Activated T-helper 1 cell treated with anti-CD3 and anti-CD28 coated beads, Interleukin-12 subunit alpha, Interleukin-12 subunit beta, Interleukin-2, Interleukin-4 antibody, amounts not matched to agents 30 ng/mL and 10 ng/mL and 1 ng/mL, durations not matched to agents 14 hours and 24 hours and 36 hours (primary cell): ENCODE measurements around the gene CHN1. TPM values are rescaled to one million over a fixed set of nuclear protein-coding genes. Genes with fewer than 3 reads are reported as not detected.

Experiments used
- DNase-seq: peaks from one replicate; pipeline ENCODE4 v3.0.0; 2021; ENCODE audit warnings: low spot score
- H3K27ac Mint-ChIP-seq: one replicate; pipeline ENCODE4 v1.8.0; 2021; ENCODE audit warnings: mild to moderate bottlenecking, mixed read lengths
- H3K27me3 Mint-ChIP-seq: one replicate; pipeline ENCODE4 v1.8.0; 2022; ENCODE audit warnings: mild to moderate bottlenecking, moderate library complexity, mixed read lengths; ENCODE audit not compliant: insufficient read depth
- H3K36me3 Mint-ChIP-seq: one replicate; pipeline ENCODE4 v1.8.0; 2021; ENCODE audit warnings: low read depth, mixed read lengths
- H3K4me1 Mint-ChIP-seq: one replicate; pipeline ENCODE4 v1.8.0; 2021; ENCODE audit warnings: low read depth, mixed read lengths
- H3K4me3 Mint-ChIP-seq: one replicate; pipeline ENCODE4 v1.8.0; 2021; ENCODE audit warnings: mild to moderate bottlenecking, moderate library complexity, mixed read lengths
- H3K9me3 Mint-ChIP-seq: one replicate; pipeline ENCODE4 v1.8.0; 2021; ENCODE audit warnings: mixed read lengths
- intact Hi-C: fragments of 100-400 bp; cut with micrococcal nuclease; formaldehyde crosslinking; loops from one replicate; pipeline ENCODE4 v1.15.1; 2024
- total RNA-seq: library from RNA; stranded (reverse); gene quantifications from 2 replicates; pipeline ENCODE4 v1.2.3, GENCODE V29; 2022

Gene CHN1
- 3.4 and 4.8 TPM in 2 replicates for total RNA-seq

DNA sequence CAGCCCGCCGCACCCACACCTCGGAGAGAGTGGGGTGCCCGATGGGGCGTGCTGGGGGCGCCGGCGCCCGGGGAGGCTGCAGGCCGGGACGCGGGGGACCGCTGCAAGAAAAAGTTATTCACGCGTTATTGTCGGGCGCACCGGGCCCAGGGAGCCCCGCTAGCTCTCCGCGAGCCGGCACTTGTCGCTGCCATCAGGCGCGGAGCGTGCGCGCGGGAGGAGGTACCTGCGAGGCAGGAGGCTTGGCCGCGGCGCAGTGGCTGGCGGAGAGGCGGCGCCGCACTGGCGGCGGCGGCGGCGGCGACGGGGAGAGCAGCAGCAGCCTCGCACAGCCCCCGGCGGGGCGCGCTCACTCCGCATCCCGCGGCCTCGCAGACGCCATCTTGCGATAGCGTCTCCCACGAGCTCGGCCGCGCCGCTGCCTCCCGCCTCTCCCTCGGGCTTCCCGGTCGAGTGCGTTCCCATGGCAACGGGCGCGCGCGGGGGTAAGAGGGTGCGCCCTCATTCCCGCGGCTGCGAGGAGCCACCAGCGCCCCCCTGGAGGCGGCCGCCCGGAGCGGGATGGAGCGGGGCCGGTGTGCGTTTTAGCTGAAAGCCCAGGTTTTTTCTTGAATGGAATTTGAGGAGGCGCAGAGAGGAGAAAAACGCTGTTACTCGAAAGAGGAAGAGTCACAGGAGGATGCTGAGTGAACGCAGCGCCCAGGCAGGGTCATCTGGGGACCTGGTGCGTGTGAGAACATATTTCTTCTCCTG lies at the start of gene CHN1:
CHN1 (minus strand) TSS at position 402 of the 753 bp plus-strand sequence. CDS start 469 bp downstream, outside the sequence.
- H3K9me3 Mint-ChIP-seq, result no peaks in the 10 kb centered on the region
- peaks cover 70% of the 10 kb centered on the region for H3K27me3 Mint-ChIP-seq
- intact Hi-C loops, result loop anchor here (1.0 to 5.0 kb wide), 2 partner anchors 256 to 303 kb away; no protein-coding TSS in a partner anchor
- DNase-seq, result peak; percentile 47
- H3K4me1 Mint-ChIP-seq, result no peaks in the 10 kb centered on the region
- H3K27ac Mint-ChIP-seq, result peak within 1 kb of the TSS; percentile 55
- no peaks in the 10 kb centered on the region for H3K36me3 Mint-ChIP-seq
- peak within 1 kb of the TSS; percentile 85 for H3K4me3 Mint-ChIP-seq

DNA sequence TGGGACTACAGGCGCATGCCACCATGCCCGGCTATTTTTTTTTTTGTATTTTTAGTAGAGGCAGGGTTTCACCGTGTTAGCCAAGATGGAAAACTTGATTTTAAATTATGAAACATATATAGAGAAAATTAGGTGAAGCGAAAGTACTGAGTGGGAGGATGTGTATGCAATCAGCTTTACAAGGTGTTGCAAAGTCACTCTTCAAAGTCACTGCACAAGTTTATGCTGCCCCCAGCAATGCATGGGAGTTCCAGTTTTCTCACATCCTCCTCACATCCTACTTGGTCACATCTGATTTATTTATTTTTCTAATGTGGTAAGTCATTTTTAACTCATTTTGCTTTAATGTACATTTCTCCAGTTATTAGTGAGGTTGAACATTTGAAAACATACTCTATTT lies 49.2 kb upstream of the CHN1 start:
- Mint-ChIP-seq H3K4me3 (no peak overlapping the region), H3K9me3 (no peaks in the 10 kb centered on the region), H3K27ac (no peak overlapping the region), H3K4me1 (no peaks in the 10 kb centered on the region), H3K36me3 (peaks cover 5% of the 10 kb centered on the region), H3K27me3 (no peaks in the 10 kb centered on the region)
- DNase-seq, result no peak
- intact Hi-C loops, result no loop called here

DNA sequence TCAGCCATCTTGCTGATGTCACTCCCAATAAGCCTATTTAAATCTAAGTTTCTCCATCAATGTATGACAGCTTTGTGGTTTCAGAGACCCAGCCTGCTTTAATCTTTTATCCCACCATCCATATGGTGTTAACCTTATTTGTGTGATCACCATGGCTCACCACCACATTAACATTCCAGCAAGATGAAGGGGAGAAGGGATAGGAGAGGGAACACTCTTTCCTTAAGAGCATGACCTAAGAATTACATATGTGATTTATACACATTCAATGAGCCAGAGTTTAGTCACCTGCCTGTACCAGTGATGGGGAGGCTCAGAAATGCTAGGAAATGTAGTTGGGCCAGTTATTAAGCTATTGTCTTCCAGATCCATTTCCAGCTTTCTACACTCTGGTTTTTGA lies 44.5 kb upstream of the CHN1 start:
- intact Hi-C loops, result no loop called here
- H3K4me3 Mint-ChIP-seq, result no peak overlapping the region
- DNase-seq, result no peak
- peaks cover 3% of the 10 kb centered on the region for H3K36me3 Mint-ChIP-seq
- H3K27me3 Mint-ChIP-seq, result peaks cover 2% of the 10 kb centered on the region
- H3K27ac Mint-ChIP-seq, result no peak overlapping the region
- no peaks in the 10 kb centered on the region for H3K4me1 Mint-ChIP-seq
- no peaks in the 10 kb centered on the region for H3K9me3 Mint-ChIP-seq

GRCh38 chr2:175048275-175048674 lies 43.1 kb upstream of the CHN1 start:
- H3K27me3 Mint-ChIP-seq, result peaks cover 2% of the 10 kb centered on the region
- no peaks in the 10 kb centered on the region for H3K4me1 Mint-ChIP-seq
- DNase-seq, result no peak
- no peaks in the 10 kb centered on the region for H3K9me3 Mint-ChIP-seq
- H3K36me3 Mint-ChIP-seq, result peaks cover 3% of the 10 kb centered on the region
- no peak overlapping the region for H3K27ac Mint-ChIP-seq
- H3K4me3 Mint-ChIP-seq, result no peak overlapping the region
- intact Hi-C loops, result no loop called here

- H3K4me1 Mint-ChIP-seq, result peaks cover 7% of the 10 kb centered on the region
- H3K9me3 Mint-ChIP-seq, result peaks cover 3% of the 10 kb centered on the region
- no peak overlapping the region for H3K27ac Mint-ChIP-seq
- intact Hi-C loops, result no loop called here
- DNase-seq, result no peak
- peaks cover 2% of the 10 kb centered on the region for H3K36me3 Mint-ChIP-seq
- no peak overlapping the region for H3K4me3 Mint-ChIP-seq
- no peaks in the 10 kb centered on the region for H3K27me3 Mint-ChIP-seq
Observed at GRCh38 chr2:175039490-175039889, 34.3 kb upstream of the CHN1 start.

- Mint-ChIP-seq H3K9me3 (peaks cover 3% of the 10 kb centered on the region), H3K27ac (no peak overlapping the region), H3K4me3 (no peak overlapping the region), H3K27me3 (no peaks in the 10 kb centered on the region), H3K4me1 (peaks cover 7% of the 10 kb centered on the region), H3K36me3 (peaks cover 2% of the 10 kb centered on the region)
- intact Hi-C loops, result no loop called here
- DNase-seq, result no peak
Observed at GRCh38 chr2:175039031-175039430, 33.9 kb upstream of the CHN1 start.

- H3K27ac Mint-ChIP-seq, result no peak overlapping the region
- peaks cover 3% of the 10 kb centered on the region for H3K9me3 Mint-ChIP-seq
- H3K27me3 Mint-ChIP-seq, result no peaks in the 10 kb centered on the region
- intact Hi-C loops, result no loop called here
- peaks cover 7% of the 10 kb centered on the region for H3K4me1 Mint-ChIP-seq
- no peak overlapping the region for H3K4me3 Mint-ChIP-seq
- DNase-seq, result no peak
- H3K36me3 Mint-ChIP-seq, result peaks cover 2% of the 10 kb centered on the region
Observed at GRCh38 chr2:175037941-175038340, 32.8 kb upstream of the CHN1 start.

DNA sequence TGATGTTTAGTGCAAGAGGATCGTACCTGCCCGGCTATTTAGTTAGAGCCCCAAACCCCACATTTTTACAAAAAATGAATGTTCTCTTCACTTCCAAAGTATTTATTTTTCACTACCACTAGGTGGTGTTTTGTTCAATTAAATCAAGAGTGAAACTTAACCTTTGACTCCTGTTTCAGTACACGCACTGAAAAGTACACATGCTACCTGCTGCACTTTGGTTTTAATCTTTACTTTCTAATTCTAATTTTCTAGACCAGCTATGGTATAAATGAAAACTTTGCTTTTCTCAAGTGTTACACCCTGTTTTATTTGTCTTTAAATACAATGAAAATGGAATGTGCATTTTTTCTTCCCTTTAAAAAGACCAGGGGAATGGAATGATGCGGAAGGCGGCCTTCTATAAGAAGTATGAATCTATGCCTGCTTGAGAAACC lies 31.4 kb upstream of the CHN1 start:
- Mint-ChIP-seq H3K4me1 (peaks cover 7% of the 10 kb centered on the region), H3K36me3 (peaks cover 2% of the 10 kb centered on the region), H3K27me3 (peaks cover 3% of the 10 kb centered on the region), H3K9me3 (no peaks in the 10 kb centered on the region), H3K4me3 (no peak overlapping the region), H3K27ac (no peak overlapping the region)
- intact Hi-C loops, result loop anchor here (1.0 kb wide), 2 partner anchors 151 to 246 kb away; no protein-coding TSS in a partner anchor
- no peak for DNase-seq

- no peak overlapping the region for H3K27ac Mint-ChIP-seq
- H3K36me3 Mint-ChIP-seq, result peaks cover 2% of the 10 kb centered on the region
- H3K4me1 Mint-ChIP-seq, result peaks cover 7% of the 10 kb centered on the region
- intact Hi-C loops, result loop anchor here (1.0 kb wide), 2 partner anchors 151 to 246 kb away; no protein-coding TSS in a partner anchor
- no peak for DNase-seq
- no peaks in the 10 kb centered on the region for H3K9me3 Mint-ChIP-seq
- peaks cover 3% of the 10 kb centered on the region for H3K27me3 Mint-ChIP-seq
- H3K4me3 Mint-ChIP-seq, result no peak overlapping the region
Observed at GRCh38 chr2:175035806-175036205, 30.6 kb upstream of the CHN1 start.

- intact Hi-C loops, result no loop called here
Observed at GRCh38 chr2:175034716-175035115, 29.5 kb upstream of the CHN1 start.

DNA sequence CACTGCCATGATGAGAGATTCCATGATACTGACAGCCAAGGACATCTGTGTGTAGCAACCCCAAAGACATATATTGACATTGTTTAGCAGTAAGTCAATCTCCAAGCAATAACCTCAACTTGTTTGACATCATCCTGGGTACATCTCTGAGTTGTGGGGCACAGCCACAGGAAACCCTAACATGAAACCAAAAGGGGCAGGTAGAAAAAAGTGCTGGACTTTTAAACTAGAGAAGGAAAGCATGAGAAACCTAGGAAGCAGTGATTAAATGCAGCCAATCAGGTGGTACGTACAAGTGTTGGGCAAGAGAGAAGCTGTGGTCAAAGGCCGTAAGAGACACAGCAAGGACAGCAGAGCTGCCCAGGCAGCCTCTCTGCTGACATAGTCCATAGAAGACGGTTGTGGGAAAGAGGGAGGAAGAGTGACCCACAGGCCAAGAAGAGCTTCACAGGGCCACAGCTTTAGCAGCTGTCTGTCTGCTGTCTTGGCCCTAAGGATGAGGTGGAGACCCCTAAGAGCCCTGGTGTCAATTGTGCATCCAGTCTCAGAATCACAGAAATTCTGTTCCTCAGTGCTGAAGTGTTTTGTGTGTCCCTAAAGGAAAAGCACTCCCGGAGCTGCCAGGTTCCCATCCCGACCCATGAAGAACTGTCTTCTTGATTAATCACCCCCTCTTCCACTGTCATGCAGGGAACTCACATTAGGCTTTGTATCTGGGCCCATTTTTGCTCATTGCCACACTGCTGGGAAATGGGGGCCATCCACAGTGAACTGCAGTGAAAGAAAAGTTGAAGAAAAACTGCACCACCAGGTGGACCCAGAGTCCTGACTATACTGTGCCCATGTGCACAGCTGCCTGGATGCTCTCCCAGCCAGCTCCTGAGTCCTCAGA lies 25.4 kb upstream of the CHN1 start:
- H3K36me3 Mint-ChIP-seq, result no peaks in the 10 kb centered on the region

More at GRCh38 chr2:175034716-175035115, 29.5 kb upstream of the CHN1 start:
- no peak overlapping the region for H3K27ac Mint-ChIP-seq
- DNase-seq, result no peak
- H3K4me1 Mint-ChIP-seq, result peaks cover 7% of the 10 kb centered on the region
- no peaks in the 10 kb centered on the region for H3K9me3 Mint-ChIP-seq
- H3K27me3 Mint-ChIP-seq, result peaks cover 6% of the 10 kb centered on the region
- no peak overlapping the region for H3K4me3 Mint-ChIP-seq
- H3K36me3 Mint-ChIP-seq, result peaks cover 2% of the 10 kb centered on the region

GRCh38 chr2:175027755-175028154 lies 22.6 kb upstream of the CHN1 start:
- no peaks in the 10 kb centered on the region for H3K4me1 Mint-ChIP-seq
- H3K27ac Mint-ChIP-seq, result no peak overlapping the region
- H3K4me3 Mint-ChIP-seq, result no peak overlapping the region
- intact Hi-C loops, result no loop called here
- no peaks in the 10 kb centered on the region for H3K36me3 Mint-ChIP-seq
- peaks cover 12% of the 10 kb centered on the region for H3K27me3 Mint-ChIP-seq
- DNase-seq, result no peak
- no peaks in the 10 kb centered on the region for H3K9me3 Mint-ChIP-seq

More for the DNA sequence above, 25.4 kb upstream of the CHN1 start:
- DNase-seq, result no peak
- Mint-ChIP-seq H3K4me3 (no peak overlapping the region), H3K4me1 (no peaks in the 10 kb centered on the region), H3K27me3 (peaks cover 12% of the 10 kb centered on the region), H3K9me3 (no peaks in the 10 kb centered on the region), H3K27ac (no peak overlapping the region)
- intact Hi-C loops, result no loop called here

DNA sequence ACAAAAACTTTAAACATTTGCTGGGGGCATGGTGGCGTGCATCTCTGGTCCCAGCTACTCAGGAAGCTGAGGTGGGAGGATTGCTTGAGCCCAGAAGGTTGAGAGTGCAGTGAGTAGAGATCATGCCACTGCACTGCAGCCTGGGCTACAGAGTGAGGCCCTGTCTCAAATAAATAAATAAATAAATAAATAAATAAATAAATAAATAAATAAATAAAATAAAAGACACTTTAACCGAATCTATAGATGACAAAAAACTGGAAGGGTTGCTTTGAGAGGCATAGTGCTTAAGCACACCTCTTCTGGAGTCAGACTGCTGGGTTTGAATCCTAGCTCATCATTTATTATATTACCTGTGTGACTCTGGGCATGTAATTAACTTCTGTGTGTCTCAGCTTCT lies 21.2 kb upstream of the CHN1 start:
- no peak overlapping the region for H3K4me3 Mint-ChIP-seq
- no peak for DNase-seq
- no peaks in the 10 kb centered on the region for H3K4me1 Mint-ChIP-seq
- intact Hi-C loops, result no loop called here
- H3K9me3 Mint-ChIP-seq, result no peaks in the 10 kb centered on the region
- H3K36me3 Mint-ChIP-seq, result no peaks in the 10 kb centered on the region
- peaks cover 9% of the 10 kb centered on the region for H3K27me3 Mint-ChIP-seq
- H3K27ac Mint-ChIP-seq, result no peak overlapping the region
